H4 (cell line): ENCODE results near the gene SLC46A2. TPM values are rescaled to one million over a fixed set of nuclear protein-coding genes. Genes with fewer than 3 reads are reported as not detected.

Source experiments
- total RNA-seq: library from RNA; depleted of rRNA; stranded (reverse); fragments of >200 nt; shearing (Covaris generic); gene quantifications from 2 replicates; pipeline ENCODE4 v1.2.3, GENCODE V29; 2014; rRNA removed

The SLC46A2 gene
- total RNA-seq, 1 experiment from 2014 or later, result not detected

Other genes with a start within 250 kb of the SLC46A2 start
- 34.7 and 45.8 TPM in 2 replicates for gene INIP, start 172.8 kb downstream of the SLC46A2 start, total RNA-seq
- gene SNX30, start 140.1 kb downstream of the SLC46A2 start, total RNA-seq, result 13.8 and 17.4 TPM in 2 replicates
- 3.2 and 3.6 TPM in 2 replicates for gene ZNF883, start 121.3 kb upstream of the SLC46A2 start, total RNA-seq
- 2.3 and 2.4 TPM in 2 replicates for gene ZFP37, start 165.8 kb upstream of the SLC46A2 start, total RNA-seq